ENCODE results near the gene NACA. TPM values are rescaled to one million over a fixed set of nuclear protein-coding genes. Genes with fewer than 3 reads are reported as not detected.
A peak's percentile ranks its signal among the peaks of the same experiment; 100 is the strongest.

NACA gene
- total and polyA plus RNA-seq, 2 experiments from 2014 or later, result 1,081 to 2,495 TPM

GRCh38 chr12:56721216-56721615 lies 3.9 kb downstream of the NACA start:
- H3K4me1 Mint-ChIP-seq, result peaks cover 68% of the 10 kb centered on the region
- Histone ChIP-seq H4K20me1 (replicated peaks; ENCODE audit: insufficient read depth) (peaks cover 59% of the 10 kb centered on the region), H3K79me2 (replicated peaks; ENCODE audit: insufficient read depth) (peaks cover 78% of the 10 kb centered on the region), H3K9me2 (ENCODE audit: insufficient read depth) (peaks cover 5% of the 10 kb centered on the region; the same call in 1 of the 2 replicates), H3K4me1 (ENCODE audit: insufficient read depth) (peaks cover 57% of the 10 kb centered on the region), H2AFZ (no peak overlapping the region), H3K4me2 (peak overlapping the region; percentile 99), H3K4me3 (peak overlapping the region; percentile 93), H3F3A (replicated peaks; ENCODE audit: low read depth) (0 out of 2 replicates have a peak, but pooled peaks cover 23% of the 10 kb centered on the region), H3K36me3 (ENCODE audit: insufficient read depth) (peaks cover 38% of the 10 kb centered on the region), H3K27ac (ENCODE audit: low read depth) (0 out of 2 replicates have a peak overlapping the region, but pooled peaks have one; percentile 74), H3K27me3 (ENCODE audit: insufficient read depth) (no peaks in the 10 kb centered on the region)
- ATAC-seq, result peak; percentile 20
- peaks cover 78% of the 10 kb centered on the region for H3K36me3 Mint-ChIP-seq (ENCODE audit: low read depth)
- peaks cover 17% of the 10 kb centered on the region for H3K27me3 Mint-ChIP-seq (ENCODE audit: insufficient read depth, low read depth, poor library complexity)
- H3K9me3 Mint-ChIP-seq, result no peaks in the 10 kb centered on the region; the same call in 2 of the 3 replicates
- peak overlapping the region; percentile 98 for H3K4me3 Mint-ChIP-seq
- H3K27ac Mint-ChIP-seq, result peak overlapping the region; percentile 74
- DNase-seq (ENCODE audit: low spot score), result peak; percentile 5
- no peak for TF ChIP-seq EZH2 (IDR thresholded peaks at IDR 0.05; ENCODE audit: low read depth, unreplicated experiment)
- no peak for TF ChIP-seq ZNF331 (CRISPR knock-in tag; IDR thresholded peaks at IDR 0.05; ENCODE audit: low read depth)
- TF ChIP-seq, protein P1, sequence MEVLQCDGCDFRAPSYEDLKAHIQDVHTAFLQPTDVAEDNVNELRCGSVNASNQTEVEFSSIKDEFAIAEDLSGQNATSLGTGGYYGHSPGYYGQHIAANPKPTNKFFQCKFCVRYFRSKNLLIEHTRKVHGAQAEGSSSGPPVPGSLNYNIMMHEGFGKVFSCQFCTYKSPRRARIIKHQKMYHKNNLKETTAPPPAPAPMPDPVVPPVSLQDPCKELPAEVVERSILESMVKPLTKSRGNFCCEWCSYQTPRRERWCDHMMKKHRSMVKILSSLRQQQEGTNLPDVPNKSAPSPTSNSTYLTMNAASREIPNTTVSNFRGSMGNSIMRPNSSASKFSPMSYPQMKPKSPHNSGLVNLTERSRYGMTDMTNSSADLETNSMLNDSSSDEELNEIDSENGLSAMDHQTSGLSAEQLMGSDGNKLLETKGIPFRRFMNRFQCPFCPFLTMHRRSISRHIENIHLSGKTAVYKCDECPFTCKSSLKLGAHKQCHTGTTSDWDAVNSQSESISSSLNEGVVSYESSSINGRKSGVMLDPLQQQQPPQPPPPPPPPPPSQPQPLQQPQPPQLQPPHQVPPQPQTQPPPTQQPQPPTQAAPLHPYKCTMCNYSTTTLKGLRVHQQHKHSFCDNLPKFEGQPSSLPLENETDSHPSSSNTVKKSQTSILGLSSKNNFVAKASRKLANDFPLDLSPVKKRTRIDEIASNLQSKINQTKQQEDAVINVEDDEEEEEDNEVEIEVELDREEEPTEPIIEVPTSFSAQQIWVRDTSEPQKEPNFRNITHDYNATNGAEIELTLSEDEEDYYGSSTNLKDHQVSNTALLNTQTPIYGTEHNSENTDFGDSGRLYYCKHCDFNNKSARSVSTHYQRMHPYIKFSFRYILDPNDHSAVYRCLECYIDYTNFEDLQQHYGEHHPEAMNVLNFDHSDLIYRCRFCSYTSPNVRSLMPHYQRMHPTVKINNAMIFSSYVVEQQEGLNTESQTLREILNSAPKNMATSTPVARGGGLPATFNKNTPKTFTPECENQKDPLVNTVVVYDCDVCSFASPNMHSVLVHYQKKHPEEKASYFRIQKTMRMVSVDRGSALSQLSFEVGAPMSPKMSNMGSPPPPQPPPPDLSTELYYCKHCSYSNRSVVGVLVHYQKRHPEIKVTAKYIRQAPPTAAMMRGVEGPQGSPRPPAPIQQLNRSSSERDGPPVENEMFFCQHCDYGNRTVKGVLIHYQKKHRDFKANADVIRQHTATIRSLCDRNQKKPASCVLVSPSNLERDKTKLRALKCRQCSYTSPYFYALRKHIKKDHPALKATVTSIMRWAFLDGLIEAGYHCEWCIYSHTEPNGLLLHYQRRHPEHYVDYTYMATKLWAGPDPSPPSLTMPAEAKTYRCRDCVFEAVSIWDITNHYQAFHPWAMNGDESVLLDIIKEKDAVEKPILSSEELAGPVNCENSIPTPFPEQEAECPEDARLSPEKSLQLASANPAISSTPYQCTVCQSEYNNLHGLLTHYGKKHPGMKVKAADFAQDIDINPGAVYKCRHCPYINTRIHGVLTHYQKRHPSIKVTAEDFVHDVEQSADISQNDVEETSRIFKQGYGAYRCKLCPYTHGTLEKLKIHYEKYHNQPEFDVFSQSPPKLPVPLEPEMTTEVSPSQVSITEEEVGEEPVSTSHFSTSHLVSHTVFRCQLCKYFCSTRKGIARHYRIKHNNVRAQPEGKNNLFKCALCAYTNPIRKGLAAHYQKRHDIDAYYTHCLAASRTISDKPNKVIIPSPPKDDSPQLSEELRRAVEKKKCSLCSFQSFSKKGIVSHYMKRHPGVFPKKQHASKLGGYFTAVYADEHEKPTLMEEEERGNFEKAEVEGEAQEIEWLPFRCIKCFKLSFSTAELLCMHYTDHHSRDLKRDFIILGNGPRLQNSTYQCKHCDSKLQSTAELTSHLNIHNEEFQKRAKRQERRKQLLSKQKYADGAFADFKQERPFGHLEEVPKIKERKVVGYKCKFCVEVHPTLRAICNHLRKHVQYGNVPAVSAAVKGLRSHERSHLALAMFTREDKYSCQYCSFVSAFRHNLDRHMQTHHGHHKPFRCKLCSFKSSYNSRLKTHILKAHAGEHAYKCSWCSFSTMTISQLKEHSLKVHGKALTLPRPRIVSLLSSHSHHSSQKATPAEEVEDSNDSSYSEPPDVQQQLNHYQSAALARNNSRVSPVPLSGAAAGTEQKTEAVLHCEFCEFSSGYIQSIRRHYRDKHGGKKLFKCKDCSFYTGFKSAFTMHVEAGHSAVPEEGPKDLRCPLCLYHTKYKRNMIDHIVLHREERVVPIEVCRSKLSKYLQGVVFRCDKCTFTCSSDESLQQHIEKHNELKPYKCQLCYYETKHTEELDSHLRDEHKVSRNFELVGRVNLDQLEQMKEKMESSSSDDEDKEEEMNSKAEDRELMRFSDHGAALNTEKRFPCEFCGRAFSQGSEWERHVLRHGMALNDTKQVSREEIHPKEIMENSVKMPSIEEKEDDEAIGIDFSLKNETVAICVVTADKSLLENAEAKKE (CRISPR knock-in tag; IDR thresholded peaks at IDR 0.05), result no peak
- TF ChIP-seq, protein P2, sequence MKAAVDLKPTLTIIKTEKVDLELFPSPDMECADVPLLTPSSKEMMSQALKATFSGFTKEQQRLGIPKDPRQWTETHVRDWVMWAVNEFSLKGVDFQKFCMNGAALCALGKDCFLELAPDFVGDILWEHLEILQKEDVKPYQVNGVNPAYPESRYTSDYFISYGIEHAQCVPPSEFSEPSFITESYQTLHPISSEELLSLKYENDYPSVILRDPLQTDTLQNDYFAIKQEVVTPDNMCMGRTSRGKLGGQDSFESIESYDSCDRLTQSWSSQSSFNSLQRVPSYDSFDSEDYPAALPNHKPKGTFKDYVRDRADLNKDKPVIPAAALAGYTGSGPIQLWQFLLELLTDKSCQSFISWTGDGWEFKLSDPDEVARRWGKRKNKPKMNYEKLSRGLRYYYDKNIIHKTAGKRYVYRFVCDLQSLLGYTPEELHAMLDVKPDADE (IDR thresholded peaks at IDR 0.05), result no peak
- TF ChIP-seq CREB1 (CRISPR knock-in tag; IDR thresholded peaks at IDR 0.05; ENCODE audit: low read depth), result no peak
- TF ChIP-seq EZH2phosphoT487 (IDR thresholded peaks at IDR 0.05; ENCODE audit: unreplicated experiment), result no peak
- TF ChIP-seq STAT1 (IDR thresholded peaks at IDR 0.05; ENCODE audit: unreplicated experiment), result no peak
- TF ChIP-seq NANOG (IDR thresholded peaks at IDR 0.05; ENCODE audit: borderline replicate concordance), result no peak
- TF ChIP-seq JUNB (IDR thresholded peaks at IDR 0.05; ENCODE audit: unreplicated experiment), result no peak
- no peak for TF ChIP-seq POLR2AphosphoS5 (IDR thresholded peaks at IDR 0.05; ENCODE audit: low read depth)
- no peak for TF ChIP-seq ZNF114 (CRISPR knock-in tag; IDR thresholded peaks at IDR 0.05)
- TF ChIP-seq, protein P3, sequence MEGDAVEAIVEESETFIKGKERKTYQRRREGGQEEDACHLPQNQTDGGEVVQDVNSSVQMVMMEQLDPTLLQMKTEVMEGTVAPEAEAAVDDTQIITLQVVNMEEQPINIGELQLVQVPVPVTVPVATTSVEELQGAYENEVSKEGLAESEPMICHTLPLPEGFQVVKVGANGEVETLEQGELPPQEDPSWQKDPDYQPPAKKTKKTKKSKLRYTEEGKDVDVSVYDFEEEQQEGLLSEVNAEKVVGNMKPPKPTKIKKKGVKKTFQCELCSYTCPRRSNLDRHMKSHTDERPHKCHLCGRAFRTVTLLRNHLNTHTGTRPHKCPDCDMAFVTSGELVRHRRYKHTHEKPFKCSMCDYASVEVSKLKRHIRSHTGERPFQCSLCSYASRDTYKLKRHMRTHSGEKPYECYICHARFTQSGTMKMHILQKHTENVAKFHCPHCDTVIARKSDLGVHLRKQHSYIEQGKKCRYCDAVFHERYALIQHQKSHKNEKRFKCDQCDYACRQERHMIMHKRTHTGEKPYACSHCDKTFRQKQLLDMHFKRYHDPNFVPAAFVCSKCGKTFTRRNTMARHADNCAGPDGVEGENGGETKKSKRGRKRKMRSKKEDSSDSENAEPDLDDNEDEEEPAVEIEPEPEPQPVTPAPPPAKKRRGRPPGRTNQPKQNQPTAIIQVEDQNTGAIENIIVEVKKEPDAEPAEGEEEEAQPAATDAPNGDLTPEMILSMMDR (conservative IDR thresholded peaks at IDR 0.05; ENCODE audit: low read depth in 2 of 2), result no peak
- no peak for TF ChIP-seq REST (IDR thresholded peaks at IDR 0.05; ENCODE audit: unreplicated experiment)
